Parathyroid adenoma (tissue), 2 donors: Measurements from ENCODE around the gene RAB20.

Experiments used
- H2AFZ ChIP-seq: fragments of 300-600 bp; sonication (generic); one replicate; pipeline ENCODE4 v1.7.0; 2017; ENCODE audit warnings: antibody characterized with exemption, mild to moderate bottlenecking
- H3K27ac ChIP-seq: fragments of 300-600 bp; sonication (generic); one replicate; pipeline ENCODE4 v1.7.0; 2017
- H3K27me3 ChIP-seq: fragments of 300-600 bp; sonication (generic); one replicate; pipeline ENCODE4 v1.7.0; 2017; ENCODE audit warnings: low read length; ENCODE audit not compliant: control insufficient read depth, insufficient read depth
- H3K36me3 ChIP-seq: fragments of 300-600 bp; sonication (generic); one replicate; pipeline ENCODE4 v1.7.0; 2017; ENCODE audit warnings: low read length; ENCODE audit not compliant: control insufficient read depth, insufficient read depth
- H3K4me1 ChIP-seq: fragments of 300-600 bp; sonication (generic); one replicate; pipeline ENCODE4 v1.7.0; 2017; ENCODE audit warnings: control low read depth
- H3K4me2 ChIP-seq: fragments of 300-600 bp; sonication (generic); one replicate; pipeline ENCODE4 v1.7.0; 2017; ENCODE audit warnings: low read length
- H3K4me3 ChIP-seq: fragments of 300-600 bp; sonication (generic); one replicate; pipeline ENCODE4 v1.7.0; 2017; ENCODE audit warnings: low read depth, low read length
- H3K79me2 ChIP-seq: fragments of 300-600 bp; sonication (generic); one replicate; pipeline ENCODE4 v1.7.0; 2017; ENCODE audit warnings: control low read depth
- H3K9ac ChIP-seq: fragments of 300-600 bp; sonication (generic); one replicate; pipeline ENCODE4 v1.7.0; 2017; ENCODE audit warnings: mild to moderate bottlenecking
- H3K9me3 ChIP-seq: fragments of 300-600 bp; sonication (generic); one replicate; pipeline ENCODE4 v1.7.0; 2017; ENCODE audit warnings: low read length; ENCODE audit not compliant: control insufficient read depth
- CTCF ChIP-seq: fragments of 300-600 bp; sonication (generic); IDR thresholded peaks from one replicate; pipeline ENCODE4 v1.7.0; 2017; ENCODE audit warnings: antibody characterized with exemption, mild to moderate bottlenecking
- donor health status: primary hyperparathyroidism.

The RAB20 gene

GRCh38 chr13:110517505-110518225 is 43.9 kb downstream of the RAB20 start:
- H3K4me3 ChIP-seq, result no peak overlapping the region
- no peak overlapping the region for H3K4me2 ChIP-seq
- no peak overlapping the region for H3K9ac ChIP-seq
- H2AFZ ChIP-seq, result no peak overlapping the region
- H3K27me3 ChIP-seq, result no peaks in the 10 kb centered on the region
- H3K27ac ChIP-seq, result no peak overlapping the region
- no peaks in the 10 kb centered on the region for H3K79me2 ChIP-seq
- no peaks in the 10 kb centered on the region for H3K4me1 ChIP-seq
- no peaks in the 10 kb centered on the region for H3K36me3 ChIP-seq
- TF ChIP-seq CTCF, result no peak
- H3K9me3 ChIP-seq, result no peaks in the 10 kb centered on the region

GRCh38 chr13:110516500-110516899 is 45.0 kb downstream of the RAB20 start:
- Histone ChIP-seq H3K27me3 (no peaks in the 10 kb centered on the region), H3K4me1 (no peaks in the 10 kb centered on the region), H3K4me3 (no peak overlapping the region), H3K27ac (no peak overlapping the region), H3K36me3 (no peaks in the 10 kb centered on the region), H3K79me2 (no peaks in the 10 kb centered on the region), H3K9me3 (no peaks in the 10 kb centered on the region), H3K9ac (no peak overlapping the region), H3K4me2 (no peak overlapping the region), H2AFZ (no peak overlapping the region)
- TF ChIP-seq CTCF, result no peak

GRCh38 chr13:110512198-110512740 is 49.3 kb downstream of the RAB20 start:
- Histone ChIP-seq H3K27me3 (no peaks in the 10 kb centered on the region), H3K4me2 (no peak overlapping the region), H3K27ac (no peak overlapping the region), H3K36me3 (no peaks in the 10 kb centered on the region), H3K4me3 (no peak overlapping the region), H3K79me2 (no peaks in the 10 kb centered on the region), H3K4me1 (peaks cover 7% of the 10 kb centered on the region), H3K9me3 (no peaks in the 10 kb centered on the region), H2AFZ (no peak overlapping the region), H3K9ac (no peak overlapping the region)
- TF ChIP-seq CTCF, result no peak

GRCh38 chr13:110511509-110512181 is 49.9 kb downstream of the RAB20 start:
- TF ChIP-seq CTCF, result no peak
- H3K4me1 ChIP-seq, result peaks cover 8% of the 10 kb centered on the region
- H3K4me2 ChIP-seq, result no peak overlapping the region
- no peak overlapping the region for H3K4me3 ChIP-seq
- no peak overlapping the region for H2AFZ ChIP-seq
- no peaks in the 10 kb centered on the region for H3K79me2 ChIP-seq
- no peak overlapping the region for H3K9ac ChIP-seq
- no peaks in the 10 kb centered on the region for H3K9me3 ChIP-seq
- H3K27me3 ChIP-seq, result no peaks in the 10 kb centered on the region
- H3K27ac ChIP-seq, result no peak overlapping the region
- H3K36me3 ChIP-seq, result no peaks in the 10 kb centered on the region
